Measurements from ENCODE around the gene WASF3.

Gene WASF3

GRCh38 chr13:26557393-26558073 is at the start of gene WASF3:
Gene WASF3, plus strand, starts transcription at chr13:26557683. Its CDS starts 84,588 bp downstream, at chr13:26642271.
- DNase-seq = peak in 1 of 2 experiments; percentile 18

DNA sequence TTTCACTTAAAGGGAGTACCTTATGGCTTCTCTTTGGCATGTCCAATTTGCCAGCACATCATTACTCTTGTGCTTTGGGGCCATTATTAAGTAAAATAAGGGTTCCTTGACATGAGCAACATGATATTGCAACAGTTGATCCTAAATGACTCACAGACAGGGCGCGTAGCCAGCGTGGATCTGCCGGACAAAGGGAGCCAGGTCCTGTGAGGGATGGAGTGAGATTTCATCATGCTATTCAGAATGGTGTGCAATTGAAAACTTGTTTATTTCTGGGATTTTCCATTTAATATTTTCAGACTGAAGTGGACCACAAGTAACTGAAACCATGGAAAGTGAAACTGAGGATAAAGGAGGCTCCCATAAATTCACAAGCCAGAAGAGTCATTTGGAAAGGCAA is 48.6 kb upstream of the WASF3 start:
- no peak for DNase-seq

DNA sequence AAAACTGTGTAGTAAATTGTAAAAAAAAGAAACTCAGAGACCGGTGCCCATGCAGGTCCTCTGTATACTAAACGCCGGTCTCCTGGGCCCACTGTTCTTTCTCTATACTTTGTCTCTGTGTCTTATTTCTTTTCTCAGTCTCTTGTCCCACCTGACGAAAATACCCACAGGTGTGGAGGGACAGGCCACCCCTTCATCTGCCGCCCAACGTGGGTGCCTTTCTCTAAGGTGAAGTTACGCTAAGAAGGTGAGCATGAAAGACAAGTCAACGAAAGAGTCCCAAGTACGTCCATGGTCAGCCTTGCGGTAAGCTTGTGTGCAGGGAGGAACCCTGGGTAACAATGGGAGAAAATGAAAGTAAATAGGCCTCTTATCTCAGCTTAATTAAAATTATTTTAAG is 48.0 kb upstream of the WASF3 start:
- no peak for DNase-seq

- DNase-seq = no peak
Measured at GRCh38 chr13:26513931-26514330, 43.6 kb upstream of the WASF3 start.

DNA sequence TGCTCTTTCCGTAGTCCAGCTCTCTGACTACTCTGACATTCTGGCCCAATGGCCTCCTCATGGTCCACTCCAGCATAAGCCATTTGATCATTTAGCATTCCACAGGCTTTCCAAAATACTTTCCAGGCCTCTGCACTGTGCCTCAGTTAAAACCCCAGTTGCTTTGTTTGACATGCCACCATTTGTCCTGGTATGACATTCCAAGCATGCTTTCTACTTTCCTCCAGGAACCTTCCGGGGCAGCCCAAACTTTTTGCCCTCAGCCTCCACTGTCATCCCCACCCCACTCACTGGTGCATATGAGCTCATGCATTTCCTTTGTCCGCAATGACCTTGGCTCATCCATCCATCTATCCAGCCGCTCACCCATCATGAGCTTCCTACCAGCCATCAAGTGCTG is 41.8 kb upstream of the WASF3 start:
- no peak for DNase-seq

- DNase-seq = no peak
Measured at GRCh38 chr13:26517936-26518335, 39.5 kb upstream of the WASF3 start.

DNA sequence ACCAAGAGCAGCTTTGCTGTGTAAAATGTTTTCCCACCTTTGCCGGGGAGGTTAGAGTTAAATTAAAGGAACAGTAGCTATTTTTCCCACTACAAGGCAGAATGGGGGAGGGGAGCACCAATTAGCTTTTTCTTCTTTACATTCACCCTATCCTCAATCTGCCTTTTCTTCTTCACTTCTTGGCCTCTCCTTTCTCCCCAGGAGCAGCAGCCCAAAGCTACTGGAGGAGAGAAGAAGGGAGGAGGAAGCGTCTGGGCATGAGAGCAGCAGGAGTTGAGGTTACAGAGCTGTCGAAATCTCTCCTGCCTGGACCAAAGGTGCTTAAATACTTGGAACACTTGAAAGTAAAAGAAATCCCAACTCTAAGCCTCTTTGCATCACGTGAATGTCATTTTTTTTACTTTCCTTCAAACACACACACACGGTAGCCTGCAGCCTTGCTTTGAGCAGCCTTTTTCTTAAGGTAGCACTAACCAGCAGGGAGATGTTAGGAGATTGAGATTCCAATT is 39.0 kb upstream of the WASF3 start:
- no peak for DNase-seq

- DNase-seq = no peak
Measured at GRCh38 chr13:26522571-26522970, 34.9 kb upstream of the WASF3 start.

DNA sequence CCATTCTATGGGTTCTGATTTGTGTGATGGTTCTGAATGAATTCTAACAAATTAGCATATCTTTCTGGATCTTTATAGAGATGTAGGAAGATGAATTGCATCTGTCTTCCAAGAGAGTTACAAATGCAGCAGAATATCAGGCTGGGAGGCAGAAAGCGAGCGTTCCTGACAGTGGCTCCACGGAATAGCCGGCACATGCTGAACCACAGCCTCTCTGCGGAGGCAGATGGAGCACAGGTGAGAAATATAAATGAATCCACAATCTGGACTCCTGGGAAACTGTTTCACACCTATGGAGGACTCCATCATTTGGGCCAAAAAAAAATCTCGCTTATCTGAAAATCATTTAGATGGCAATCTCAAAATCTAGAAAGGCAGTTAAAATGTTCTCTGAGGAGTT is 34.5 kb upstream of the WASF3 start:
- no peak for DNase-seq

DNA sequence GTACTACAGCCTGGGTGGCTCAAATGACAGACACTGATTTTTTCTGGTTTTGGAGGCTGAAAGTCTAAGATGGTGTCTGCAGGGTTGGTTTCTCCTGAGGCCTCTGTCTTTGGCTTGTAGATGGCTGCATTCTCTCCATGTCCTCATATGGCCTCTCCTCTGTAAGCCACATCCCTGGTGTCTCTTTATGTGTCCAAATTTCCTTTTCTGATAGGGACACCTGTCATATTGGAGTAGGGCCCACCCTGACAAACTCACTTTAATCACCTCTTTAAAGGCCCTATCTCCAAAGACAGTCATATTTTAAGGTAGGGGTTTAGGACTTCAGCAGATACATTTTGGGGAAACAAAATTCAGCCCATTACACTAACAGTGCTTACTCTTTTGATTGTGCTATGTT is 32.0 kb upstream of the WASF3 start:
- DNase-seq = no peak

GRCh38 chr13:26526702-26527216 is 30.7 kb upstream of the WASF3 start:
- no peak for DNase-seq

GRCh38 chr13:26528527-26528926 is 29.0 kb upstream of the WASF3 start:
- DNase-seq = no peak

GRCh38 chr13:26529441-26529840 is 28.0 kb upstream of the WASF3 start:
- DNase-seq = peak in 1 of 2 experiments; percentile 11

- no peak for DNase-seq
Measured at GRCh38 chr13:26531742-26532141, 25.7 kb upstream of the WASF3 start.

DNA sequence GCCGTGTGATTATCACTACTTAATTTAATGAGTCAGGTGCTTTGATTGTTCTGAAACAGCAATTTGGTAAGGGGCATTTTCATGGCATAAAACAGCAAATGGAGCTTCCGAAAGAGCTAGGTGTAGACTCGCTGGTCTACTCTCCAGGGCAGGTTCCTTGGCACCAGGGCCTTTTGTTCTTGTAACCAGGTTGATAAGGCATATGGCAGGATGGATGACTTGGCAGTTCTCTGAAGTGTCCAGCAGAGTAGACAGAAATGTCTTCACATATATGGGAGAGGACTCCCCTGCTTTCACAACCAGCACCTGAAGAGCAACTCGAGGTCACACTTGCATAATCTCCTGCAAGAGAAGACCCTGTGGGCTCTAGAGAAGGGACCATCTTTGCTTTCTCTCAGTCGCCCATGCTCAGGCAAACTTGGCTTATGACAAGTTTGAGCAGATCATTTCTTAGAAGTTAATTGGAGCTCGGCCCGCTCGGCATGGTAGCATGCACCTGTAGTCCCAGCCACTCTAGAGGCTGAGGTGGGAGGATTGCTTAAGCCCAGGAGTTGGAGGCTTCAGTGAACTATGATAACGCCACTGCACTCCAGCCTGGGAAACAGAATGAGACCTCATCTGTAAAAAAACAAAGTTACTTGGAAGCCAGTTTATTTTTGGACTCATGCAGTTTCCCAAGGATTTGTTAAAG is 23.3 kb upstream of the WASF3 start:
- no peak for DNase-seq

GRCh38 chr13:26538363-26539317 is 18.8 kb upstream of the WASF3 start:
- no peak for DNase-seq

DNA sequence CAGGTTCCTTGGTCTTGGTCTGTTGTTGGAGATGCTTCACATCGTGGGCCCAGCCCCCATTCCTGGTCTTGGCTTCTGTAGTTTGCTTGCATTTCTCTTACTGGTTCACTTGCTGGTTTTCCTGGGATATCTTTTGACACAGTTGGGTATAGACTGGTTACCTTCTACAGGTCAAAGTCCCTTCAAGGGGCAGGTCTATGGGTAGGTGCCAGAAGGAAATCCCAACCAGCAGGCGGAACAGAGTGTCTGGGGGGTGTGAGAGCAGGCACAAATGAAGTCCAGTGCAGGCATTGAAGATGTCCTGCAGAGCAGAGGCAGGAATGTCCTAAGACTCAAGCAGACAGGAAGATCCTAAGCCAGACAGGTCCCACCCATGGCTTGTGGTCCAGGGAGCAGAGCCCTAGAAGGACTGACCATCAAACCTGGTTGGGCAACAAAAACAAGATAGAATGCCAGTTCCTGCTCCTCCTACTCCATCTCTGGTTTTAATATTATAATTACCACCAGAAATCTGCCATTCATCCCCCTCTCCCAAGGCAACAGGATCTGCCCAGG is 17.7 kb upstream of the WASF3 start:
- no peak for DNase-seq

DNA sequence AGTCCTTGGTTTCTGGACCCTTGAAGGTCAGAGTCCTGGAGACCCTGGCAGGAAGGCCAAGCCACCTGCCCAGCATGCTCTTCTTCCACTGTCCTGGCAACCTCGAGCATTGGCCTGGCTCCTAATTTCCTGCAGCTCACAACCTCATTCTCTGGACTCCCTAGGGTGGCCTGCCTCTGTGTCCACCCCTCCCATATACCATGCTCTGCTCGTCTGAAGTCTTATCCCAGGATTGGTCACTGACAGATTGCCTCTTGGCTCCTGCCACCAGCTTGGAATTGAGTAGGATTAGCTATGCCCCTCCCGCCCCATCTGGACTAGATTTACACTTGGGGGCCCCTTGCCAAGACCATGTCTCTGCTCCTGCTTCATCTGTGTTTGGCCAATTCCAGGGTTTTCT is 17.1 kb upstream of the WASF3 start:
- no peak for DNase-seq

DNA sequence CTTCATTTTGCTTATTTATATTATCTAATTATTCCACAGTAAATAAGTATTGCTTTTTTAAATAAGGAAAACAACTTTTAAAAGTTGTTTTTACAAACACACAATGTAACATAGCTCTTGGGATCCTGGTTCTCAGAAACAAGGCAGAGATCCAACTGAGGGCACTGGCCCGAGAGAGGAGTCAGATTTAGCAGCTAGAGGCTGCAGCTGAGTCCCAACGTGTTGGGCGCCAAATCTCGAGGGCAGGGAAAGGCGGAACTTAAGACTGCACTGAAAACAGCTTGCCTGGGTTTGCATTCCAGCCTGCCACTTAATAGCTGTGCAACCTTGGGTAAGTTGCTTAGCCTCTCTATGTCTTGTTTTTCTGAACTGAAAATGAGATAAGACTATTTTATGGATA is 16.4 kb upstream of the WASF3 start:
- no peak for DNase-seq

DNA sequence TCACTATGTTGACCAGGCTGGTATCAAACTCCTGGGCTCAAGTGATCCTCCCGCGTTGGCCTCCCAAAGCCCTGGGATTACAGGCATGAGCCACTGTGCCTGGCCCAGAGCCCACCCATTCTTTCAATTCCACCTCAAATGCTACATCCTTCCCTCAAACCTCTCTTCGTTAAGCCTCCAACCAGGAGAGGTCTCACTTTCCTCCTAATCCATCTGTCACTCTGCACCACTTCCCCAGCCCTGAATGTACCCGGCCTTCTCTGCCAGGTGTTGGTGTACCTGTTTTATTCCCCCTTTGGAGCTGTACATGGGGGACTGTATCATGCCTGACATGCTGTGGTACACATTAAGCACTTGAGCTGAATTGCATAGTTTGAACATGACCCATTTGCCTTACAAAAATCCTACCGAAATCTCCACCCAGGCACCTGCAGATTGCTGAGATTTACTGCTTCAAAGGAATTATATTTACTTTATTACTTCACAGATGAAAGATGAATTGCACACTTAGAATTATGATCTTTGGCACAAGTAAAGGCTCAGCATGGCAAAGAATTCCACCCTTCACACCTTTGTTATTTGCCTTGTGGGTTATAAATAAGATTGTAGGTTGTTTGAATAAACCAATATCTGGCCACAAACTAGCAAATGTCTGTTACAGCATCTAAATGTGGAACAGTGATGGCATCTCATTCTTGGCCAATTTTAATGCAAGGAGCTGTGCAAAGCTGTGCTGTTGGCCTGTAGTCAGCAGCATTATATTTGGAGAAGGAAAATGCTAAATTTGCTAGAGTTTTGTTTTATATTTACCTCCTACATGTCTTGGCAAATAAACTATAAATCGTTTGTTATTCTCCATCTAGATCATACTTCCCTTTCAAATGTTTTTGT is 15.6 kb upstream of the WASF3 start:
- no peak for DNase-seq

- DNase-seq = no peak
Measured at GRCh38 chr13:26544707-26545106, 12.8 kb upstream of the WASF3 start.

Data from stimulated activated CD4-positive, alpha-beta T cell treated with anti-CD3 and anti-CD28 coated beads, Interleukin-4, amount 100 ng/mL, for 4 hours (primary cell).